HG03558 (cell line): Measurements from ENCODE around the gene NEUROG1.

Experiments used
- ATAC-seq: cut with Tn5 transposase; IDR thresholded peaks from one replicate; pipeline ENCODE4 v1.9.1; 2021; ENCODE audit warnings: moderate number of reproducible peaks; ENCODE audit not compliant: unreplicated experiment; ENCODE audit errors: extremely low read depth

The NEUROG1 gene

GRCh38 chr5:135565266-135565665, 29.5 kb upstream of the NEUROG1 start:
- ATAC-seq: no peak

DNA sequence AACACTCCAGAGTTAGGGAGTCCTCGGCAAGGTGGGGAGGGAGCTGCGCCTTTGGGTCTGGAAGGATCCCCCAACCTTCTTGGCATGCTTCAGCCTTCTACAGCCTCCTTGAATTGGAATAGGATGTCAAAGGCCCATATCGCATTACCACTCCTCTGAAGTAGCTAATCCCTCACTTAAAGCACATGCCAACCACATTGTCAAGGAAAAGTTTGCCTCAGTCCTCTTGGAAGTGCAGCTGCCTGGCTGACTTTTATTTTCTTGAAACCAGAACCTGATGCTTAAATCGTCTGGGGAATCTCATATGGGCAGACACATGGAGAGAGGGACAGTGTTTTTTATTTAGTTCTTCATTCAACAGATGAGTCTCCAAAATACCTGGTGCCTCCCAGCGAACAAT, 28.6 kb upstream of the NEUROG1 start:
- no peak for ATAC-seq

GRCh38 chr5:135561266-135561665, 25.5 kb upstream of the NEUROG1 start:
- no peak for ATAC-seq

- ATAC-seq: peak; percentile 78
Observed at GRCh38 chr5:135560858-135561257, 25.1 kb upstream of the NEUROG1 start.

DNA sequence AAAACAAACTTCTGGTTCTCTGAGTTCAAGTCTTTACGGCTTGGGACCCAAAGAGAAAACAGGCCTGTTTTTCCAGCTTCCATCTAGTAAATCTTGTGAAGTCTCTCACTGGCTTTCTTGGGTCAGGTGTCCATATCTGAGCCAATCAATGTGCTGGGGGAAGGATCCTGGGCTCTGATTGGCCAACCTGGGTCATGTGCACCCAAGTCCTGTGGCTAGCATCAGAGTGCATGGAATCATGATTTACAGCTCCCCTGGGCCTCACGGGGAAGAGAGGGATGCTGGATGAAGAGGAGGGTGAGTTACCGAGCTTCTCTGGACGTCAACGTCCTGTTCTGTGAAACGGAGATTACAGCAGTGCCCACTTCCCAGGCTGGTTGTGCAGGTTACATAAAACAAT, 23.6 kb upstream of the NEUROG1 start:
- no peak for ATAC-seq

DNA sequence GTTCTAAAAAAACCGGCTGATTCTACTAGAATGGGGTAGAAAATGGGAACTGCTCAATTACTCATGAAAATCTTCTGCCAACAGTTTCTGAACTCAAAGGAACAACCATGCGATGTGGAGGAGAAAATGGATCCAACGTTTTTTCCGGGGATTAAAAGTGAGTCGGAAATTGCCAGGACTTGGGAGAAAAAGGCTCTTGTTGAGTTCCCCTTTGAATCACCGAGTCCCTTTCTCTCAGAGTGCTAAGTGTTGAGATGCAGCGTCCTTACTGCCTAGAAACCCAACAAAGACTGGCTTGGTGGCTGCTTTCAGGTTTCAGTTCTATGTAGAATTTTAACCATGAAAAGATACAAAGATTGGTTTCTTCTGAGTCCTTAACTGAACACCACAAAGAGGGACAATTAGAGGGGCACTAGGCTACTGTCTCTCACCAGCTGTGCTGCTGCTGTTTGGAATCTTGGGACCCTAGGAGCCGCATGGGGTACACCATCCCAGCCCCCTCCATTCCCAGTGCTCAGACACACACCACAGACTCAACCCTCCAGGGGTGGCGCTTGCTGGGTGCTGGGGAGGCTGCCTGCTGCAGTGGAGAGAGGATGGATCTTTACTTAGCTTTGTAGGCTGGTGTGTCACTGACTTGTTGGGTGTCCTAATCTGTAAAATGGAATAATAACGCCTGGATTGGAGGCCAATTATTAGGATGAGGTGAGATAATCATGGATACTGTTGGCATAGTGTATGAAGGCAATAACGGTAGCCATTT, 21.5 kb upstream of the NEUROG1 start:
- no peak for ATAC-seq

- no peak for ATAC-seq
Observed at GRCh38 chr5:135556620-135557019, 20.9 kb upstream of the NEUROG1 start.

DNA sequence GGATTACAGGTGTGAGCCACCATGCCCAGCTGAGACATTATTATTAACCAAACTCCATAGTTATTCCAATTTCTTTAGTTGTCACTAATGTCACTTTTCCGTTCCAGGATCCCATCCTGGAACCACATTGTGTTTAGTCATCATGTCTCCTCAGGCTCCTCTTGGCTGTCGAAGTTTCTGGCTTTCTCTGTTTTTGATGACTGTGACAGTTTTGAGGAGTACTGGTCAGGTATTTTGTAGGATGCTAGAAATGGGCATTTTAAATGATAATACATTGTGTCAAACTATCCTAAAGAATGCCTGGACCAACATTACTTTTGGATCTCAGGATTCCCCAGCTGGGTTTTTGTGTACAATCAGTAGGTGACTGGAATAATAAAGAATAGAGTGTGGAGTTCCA, 19.8 kb upstream of the NEUROG1 start:
- no peak for ATAC-seq

GRCh38 chr5:135553688-135554462, 18.1 kb upstream of the NEUROG1 start:
- no peak for ATAC-seq

DNA sequence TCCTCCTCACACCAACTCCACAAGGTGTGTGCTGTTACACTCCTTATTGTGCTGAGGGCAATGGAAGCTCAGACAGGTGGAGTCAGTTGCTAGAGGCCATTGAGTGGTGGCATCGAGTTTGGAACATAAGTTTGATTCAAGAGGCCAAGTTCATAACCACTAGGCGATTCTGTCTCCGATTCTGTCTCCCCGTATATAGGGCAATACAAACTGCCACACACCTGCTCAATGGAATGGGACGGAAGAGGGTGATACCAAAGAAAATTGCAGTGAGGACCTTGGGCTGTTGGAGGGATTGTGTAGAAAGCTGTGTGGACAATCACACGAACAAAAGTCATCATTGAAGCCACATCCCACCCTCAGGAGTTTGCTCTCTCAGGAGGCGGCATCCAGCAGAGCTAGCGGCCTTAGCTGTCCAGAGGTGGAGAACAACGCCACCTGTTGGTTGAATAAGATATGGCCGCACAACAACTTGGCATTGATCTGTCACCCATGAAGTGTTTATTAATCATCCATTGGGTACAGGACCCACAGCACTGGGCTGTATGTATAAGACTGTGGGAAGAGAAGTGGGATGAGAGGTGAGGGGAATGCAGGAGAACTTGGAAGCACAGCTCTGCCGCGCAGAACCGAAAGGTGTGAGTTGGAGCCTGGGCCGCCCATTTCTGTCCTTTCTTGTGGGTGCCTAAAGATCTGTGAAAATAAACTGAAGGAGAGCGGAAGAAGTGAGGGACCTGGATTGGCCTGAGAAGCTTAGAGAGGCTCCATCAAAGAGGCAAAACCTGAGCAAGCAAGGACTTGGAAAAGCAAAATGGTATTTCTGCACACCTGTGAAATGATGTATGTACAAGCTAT, 16.1 kb upstream of the NEUROG1 start:
- peak; percentile 59 for ATAC-seq

- no peak for ATAC-seq
Observed at GRCh38 chr5:135549413-135549812, 13.6 kb upstream of the NEUROG1 start.

DNA sequence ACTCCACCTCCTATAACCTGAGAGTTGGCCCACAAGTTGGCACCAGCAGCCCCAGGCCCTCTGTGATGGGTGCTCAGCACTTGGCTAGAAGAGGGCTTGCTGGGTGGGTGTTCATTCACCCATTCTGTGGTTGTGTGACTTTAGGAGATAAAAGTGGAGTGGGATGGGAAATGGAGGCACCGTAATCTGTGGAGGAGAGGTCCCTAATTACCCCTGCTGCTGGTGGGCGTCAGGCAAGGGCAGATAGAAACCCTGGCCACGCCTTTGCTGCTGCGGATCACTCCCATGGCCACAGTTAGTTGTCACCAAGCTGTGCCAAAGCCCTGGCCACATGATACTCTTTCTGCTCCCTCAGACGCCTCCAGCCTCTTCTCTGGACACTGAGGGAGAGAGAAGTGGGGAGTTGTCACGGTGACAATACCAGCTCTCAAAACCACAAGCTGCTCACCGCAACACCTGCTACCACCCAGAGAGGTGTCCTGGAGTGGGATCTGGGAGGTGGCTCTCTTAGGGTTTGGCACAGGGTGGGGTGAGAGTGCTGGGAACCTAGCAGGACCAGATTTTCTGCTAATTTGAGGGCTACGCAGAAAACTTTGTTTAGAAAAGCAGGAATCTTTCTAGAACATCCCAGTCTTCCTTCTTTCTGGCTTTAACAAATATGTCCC, 12.0 kb upstream of the NEUROG1 start:
- no peak for ATAC-seq

DNA sequence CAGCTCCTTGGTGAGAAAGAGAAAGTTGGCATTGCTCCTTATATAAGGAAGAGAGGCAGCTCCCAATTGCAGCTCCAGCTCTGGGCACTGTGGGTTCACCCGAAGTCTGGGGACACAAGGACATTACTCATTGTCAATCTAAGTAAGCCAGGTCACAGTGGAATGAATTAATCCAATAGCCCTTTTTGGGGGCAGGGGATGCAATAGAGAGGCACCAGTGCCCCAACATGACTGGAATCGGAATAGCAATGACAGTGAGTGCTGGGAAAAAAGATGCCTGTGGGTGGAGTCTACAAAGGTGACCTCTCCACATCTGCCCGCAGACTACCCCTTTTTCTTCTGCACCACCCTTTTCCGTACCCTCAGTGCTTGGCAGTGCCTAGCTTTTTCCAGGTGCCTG, 11.1 kb upstream of the NEUROG1 start:
- no peak for ATAC-seq

DNA sequence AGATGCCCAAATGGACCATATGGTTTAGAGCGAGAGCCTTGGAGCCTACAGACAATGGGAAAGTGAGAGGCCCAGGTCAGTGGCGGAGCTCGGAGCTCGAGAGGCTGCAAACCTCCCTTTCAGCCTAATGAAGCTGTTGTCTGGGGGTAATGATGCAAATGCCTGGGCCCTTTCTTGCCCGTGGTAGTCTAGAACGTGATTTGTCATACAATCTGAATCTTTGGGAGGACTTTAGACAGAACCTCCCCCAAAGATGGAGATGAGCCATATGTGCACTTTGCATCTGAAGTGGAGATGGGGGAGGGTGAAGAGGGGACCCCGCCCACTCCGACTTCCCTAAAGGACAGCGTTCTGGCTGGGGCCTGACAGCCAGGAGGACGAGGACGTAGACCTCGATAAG, 10.3 kb upstream of the NEUROG1 start:
- ATAC-seq: no peak

- no peak for ATAC-seq
Observed at GRCh38 chr5:135545099-135545498, 9.3 kb upstream of the NEUROG1 start.

- ATAC-seq: no peak
Observed at GRCh38 chr5:135543485-135544304, 7.9 kb upstream of the NEUROG1 start.

GRCh38 chr5:135543001-135543484, 7.3 kb upstream of the NEUROG1 start:
- ATAC-seq: no peak

- ATAC-seq: no peak
Observed at GRCh38 chr5:135541807-135542502, 6.2 kb upstream of the NEUROG1 start.
